NB4 (cell line): ENCODE data around the gene ASTN1.

Experiments used
- DNase-seq: peaks from one replicate; pipeline ENCODE4 v3.0.0; 2010; ENCODE audit warnings: low read depth
- H3K4me3 ChIP-seq: one replicate; pipeline ENCODE4 v1.5.1; 2011; ENCODE audit warnings: mild to moderate bottlenecking, low read depth, low read length, moderate library complexity
- CTCF ChIP-seq: IDR thresholded peaks from one replicate; pipeline ENCODE4 v1.5.1; 2012; ENCODE audit warnings: low read depth, low read length
- MYC ChIP-seq: IDR thresholded peaks from 2 replicates; pipeline ENCODE4 v1.6.1; 2011; ENCODE audit warnings: low read depth, low read length
- POLR2A ChIP-seq: IDR thresholded peaks from 2 replicates; pipeline ENCODE4 v1.6.1; 2011; ENCODE audit warnings: mild to moderate bottlenecking; ENCODE audit not compliant: insufficient read length; ENCODE audit errors: extremely low read depth
- TF ChIP-seq, protein P1 (sequence below): IDR thresholded peaks from 2 replicates; pipeline ENCODE4 v1.6.1; 2011; ENCODE audit warnings: low read depth, low read length

The ASTN1 gene

DNA sequence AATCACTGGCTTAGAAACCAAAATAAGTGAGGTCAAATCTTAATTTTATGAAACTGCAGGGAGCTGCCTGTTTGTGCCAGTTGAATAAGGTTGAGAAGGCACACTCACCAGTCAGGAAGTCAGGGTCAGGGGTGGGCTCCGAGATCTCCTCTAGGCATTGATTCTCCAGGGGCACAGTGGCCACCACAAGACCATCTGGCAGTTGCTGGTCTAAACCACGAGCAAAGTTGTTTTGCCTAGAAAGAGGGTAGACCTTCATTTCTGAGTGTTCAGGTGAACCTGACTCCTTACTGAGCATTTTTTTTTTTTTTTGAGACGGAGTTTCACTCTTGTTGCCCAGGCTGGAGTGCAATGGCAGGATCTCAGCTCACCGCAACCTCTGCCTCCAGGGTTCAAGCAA lies 220.7 kb downstream of the ASTN1 start:
- no peak for DNase-seq
- TF ChIP-seq, protein P1, sequence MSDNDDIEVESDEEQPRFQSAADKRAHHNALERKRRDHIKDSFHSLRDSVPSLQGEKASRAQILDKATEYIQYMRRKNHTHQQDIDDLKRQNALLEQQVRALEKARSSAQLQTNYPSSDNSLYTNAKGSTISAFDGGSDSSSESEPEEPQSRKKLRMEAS, result no peak
- no peak overlapping the region for H3K4me3 ChIP-seq

- TF ChIP-seq POLR2A (no peak), MYC (no peak), CTCF (no peak)
- TF ChIP-seq, protein P1, result no peak
- DNase-seq, result no peak
Measured at GRCh38 chr1:176942346-176942745, 222.2 kb downstream of the ASTN1 start.

GRCh38 chr1:176939993-176940392 lies 224.5 kb downstream of the ASTN1 start:
- TF ChIP-seq MYC (no peak), CTCF (no peak), POLR2A (no peak)
- TF ChIP-seq, protein P1, result no peak
- no peak overlapping the region for H3K4me3 ChIP-seq
- DNase-seq, result no peak

More at GRCh38 chr1:176942346-176942745, 222.2 kb downstream of the ASTN1 start:
- no peak overlapping the region for H3K4me3 ChIP-seq

DNA sequence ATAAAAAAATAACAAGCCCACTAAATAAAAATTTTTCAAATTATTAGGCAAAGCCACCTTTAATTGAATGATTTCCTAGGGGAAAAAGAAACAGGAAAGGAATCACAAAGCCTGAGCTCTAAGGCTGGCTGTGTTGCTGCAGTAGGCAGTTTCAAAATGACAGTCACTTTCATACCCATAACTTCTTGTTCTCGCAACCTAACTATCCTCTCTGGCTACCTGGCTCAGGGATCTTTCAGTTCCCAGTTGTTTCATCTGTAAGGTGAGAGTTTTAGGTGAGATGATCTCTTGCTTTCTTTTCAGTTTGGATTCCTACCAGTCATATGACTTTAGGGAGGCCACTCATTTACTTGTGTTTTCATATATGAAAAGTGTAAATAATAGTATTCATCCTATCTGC lies 226.1 kb downstream of the ASTN1 start:
- no peak for DNase-seq
- no peak overlapping the region for H3K4me3 ChIP-seq
- no peak for TF ChIP-seq MYC

- no peak for DNase-seq
- H3K4me3 ChIP-seq, result no peak overlapping the region
- TF ChIP-seq, protein P1, result no peak
- no peak for TF ChIP-seq POLR2A
- TF ChIP-seq CTCF, result no peak
- no peak for TF ChIP-seq MYC
Measured at GRCh38 chr1:176934370-176934769, 230.1 kb downstream of the ASTN1 start.

- DNase-seq, result no peak
- no peak overlapping the region for H3K4me3 ChIP-seq
- TF ChIP-seq, protein P1, result no peak
- TF ChIP-seq CTCF (no peak), MYC (no peak), POLR2A (no peak)
Measured at GRCh38 chr1:176932114-176933104, 232.1 kb downstream of the ASTN1 start.
